H1 (cell line): ENCODE measurements around the gene TTC33. TPM values are rescaled to one million over a fixed set of nuclear protein-coding genes. Genes with fewer than 3 reads are reported as not detected.

Source experiments
- CTCF ChIA-PET: fragments of 300-600 bp; sonication (Branson Sonifier 250); formaldehyde crosslinking; loops from one replicate; lab custom pipeline; 2021; ENCODE audit not compliant: partially characterized antibody; lab: Charles Lee
- POLR2A ChIA-PET: fragments of 300-600 bp; sonication (Branson Sonifier 250); formaldehyde crosslinking; loops from one replicate; lab custom pipeline; 2021; ENCODE audit warnings: inconsistent platforms; ENCODE audit not compliant: partially characterized antibody; lab: Charles Lee
- DNase-seq, 2 experiments: peaks; one replicate each; pipeline versions ENCODE4 v3.0.0 to v3.0.0-alpha.2; 2010 to 2022; ENCODE audit warnings: low spot score in 2 of 2, low read depth in 1 of 2, mixed read lengths in 1 of 2
- FAIRE-seq: peaks from 2 replicates; lab custom pipeline; 2011; peaks lifted over from hg19 to GRCh38; lab: Jason Lieb, UNC
- H2AFZ ChIP-seq: 2 replicates; pipeline ENCODE4 v1.8.1; 2012; ENCODE audit warnings: low read length, inconsistent platforms
- H2AK5ac ChIP-seq: 2 replicates; pipeline ENCODE4 v1.6.1; 2013; ENCODE audit warnings: low read depth, low read length
- H2BK120ac ChIP-seq: replicated peaks from 2 replicates; pipeline ENCODE3; 2013; ENCODE audit warnings: low read depth, low read length, inconsistent platforms
- H2BK12ac ChIP-seq: 2 replicates; pipeline ENCODE4 v1.6.1; 2013; ENCODE audit warnings: low read depth, low read length
- H2BK15ac ChIP-seq: 2 replicates; pipeline ENCODE4 v1.6.1; 2013; ENCODE audit warnings: low read length
- H2BK20ac ChIP-seq: 2 replicates; pipeline ENCODE4 v1.6.1; 2013; ENCODE audit warnings: low read length
- H2BK5ac ChIP-seq: 2 replicates; pipeline ENCODE4 v1.6.1; 2013; ENCODE audit warnings: low read depth, low read length
- H3K14ac ChIP-seq: 2 replicates; pipeline ENCODE4 v1.6.1; 2013; ENCODE audit warnings: inconsistent platforms; ENCODE audit not compliant: insufficient read length
- H3K18ac ChIP-seq: 2 replicates; pipeline ENCODE4 v1.6.1; 2013; ENCODE audit warnings: low read length; ENCODE audit errors: extremely low read depth
- H3K23ac ChIP-seq: 2 replicates; pipeline ENCODE4 v1.6.1; 2013; ENCODE audit warnings: inconsistent platforms; ENCODE audit not compliant: insufficient read length
- H3K23me2 ChIP-seq: 2 replicates; pipeline ENCODE4 v1.6.1; 2013; ENCODE audit warnings: low read depth, low read length
- H3K27ac ChIP-seq: 2 replicates; pipeline ENCODE4 v1.6.1; 2011; ENCODE audit warnings: low read depth, low read length, inconsistent platforms
- H3K27me3 ChIP-seq, 4 experiments: replicated peaks in 1 of 4; 1 replicate in 1 of 4; 2 replicates in 3 of 4; pipeline versions ENCODE4 v1.6.1 to v1.8.1; 2011 to 2013; ENCODE audit warnings: low read length in 3 of 4, mild to moderate bottlenecking in 3 of 4, inconsistent platforms in 2 of 4, mixed read lengths in 2 of 4, moderate library complexity in 1 of 4; ENCODE audit not compliant: control insufficient read depth in 3 of 4, insufficient read depth in 3 of 4; ENCODE audit errors: extremely low read depth in 1 of 4
- H3K36me3 ChIP-seq, 4 experiments: 2 replicates each; pipeline versions ENCODE4 v1.6.1 to v1.8.1; 2011 to 2013; ENCODE audit warnings: mild to moderate bottlenecking in 4 of 4, low read length in 3 of 4, moderate library complexity in 2 of 4, control low read depth in 1 of 4, inconsistent platforms in 1 of 4; ENCODE audit not compliant: insufficient read depth in 4 of 4, control insufficient read depth in 2 of 4
- H3K4ac ChIP-seq: replicated peaks from 2 replicates; pipeline ENCODE3; 2013; ENCODE audit warnings: low read length, low read depth, mixed read lengths, inconsistent platforms; ENCODE audit not compliant: insufficient read length
- H3K4me1 ChIP-seq, 4 experiments: replicated peaks in 1 of 4; 1 replicate in 1 of 4; 2 replicates in 3 of 4; pipeline versions ENCODE4 v1.6.1 to v1.8.1; 2011 to 2013; ENCODE audit warnings: low read length in 3 of 4, inconsistent platforms in 2 of 4, mixed read lengths in 1 of 4; ENCODE audit not compliant: insufficient read depth in 4 of 4, control insufficient read depth in 3 of 4
- H3K4me2 ChIP-seq, 2 experiments: 2 replicates each; pipeline versions ENCODE4 v1.6.1 to v1.8.1; 2011 to 2013; ENCODE audit warnings: low read depth in 2 of 2, low read length in 2 of 2, control low read depth in 1 of 2, inconsistent platforms in 1 of 2, mild to moderate bottlenecking in 1 of 2; ENCODE audit not compliant: insufficient read depth in 1 of 2
- H3K4me3 ChIP-seq, 4 experiments: fragments of 200-600, 300-600 bp in 1 of 4; sonication (generic), shearing (Covaris generic), sonication (Bioruptor Twin) in 1 of 4; 2 replicates each; pipeline versions ENCODE4 v1.5.1 to v1.8.1; 2011 to 2016; ENCODE audit warnings: low read length in 4 of 4, low read depth in 3 of 4, control low read depth in 2 of 4, inconsistent platforms in 2 of 4, mild to moderate bottlenecking in 2 of 4, mixed read lengths in 1 of 4, moderate library complexity in 1 of 4; ENCODE audit not compliant: insufficient read depth in 2 of 4; ENCODE audit errors: extremely low read depth in 1 of 4
- H3K56ac ChIP-seq: replicated peaks from 2 replicates; pipeline ENCODE3; 2013; ENCODE audit warnings: low read depth, mild to moderate bottlenecking, mixed read lengths, low read length, inconsistent platforms; ENCODE audit not compliant: insufficient read length
- H3K79me1 ChIP-seq: 2 replicates; pipeline ENCODE4 v1.6.1; 2013; ENCODE audit warnings: low read depth, low read length, control low read depth
- H3K79me2 ChIP-seq, 2 experiments: 2 replicates each; pipeline versions ENCODE4 v1.6.1 to v1.8.1; 2012 to 2013; ENCODE audit warnings: low read length in 2 of 2, mild to moderate bottlenecking in 2 of 2, inconsistent platforms in 1 of 2; ENCODE audit not compliant: insufficient read depth in 2 of 2, control insufficient read depth in 1 of 2
- H3K9ac ChIP-seq, 4 experiments: replicated peaks in 1 of 4; 1 replicate in 1 of 4; 2 replicates in 3 of 4; pipeline versions ENCODE4 v1.6.1 to v1.8.1; 2011 to 2013; ENCODE audit warnings: low read depth in 3 of 4, low read length in 3 of 4, control low read depth in 2 of 4, mild to moderate bottlenecking in 2 of 4, moderate library complexity in 2 of 4, inconsistent platforms in 1 of 4; ENCODE audit errors: extremely low read depth in 1 of 4
- H3K9me3 ChIP-seq, 2 experiments: 2 replicates each; pipeline versions ENCODE4 v1.6.1 to v1.8.1; 2012 to 2013; ENCODE audit warnings: mild to moderate bottlenecking in 2 of 2, moderate library complexity in 2 of 2, control low read depth in 1 of 2, inconsistent platforms in 1 of 2, low read depth in 1 of 2, low read length in 1 of 2, mixed read lengths in 1 of 2; ENCODE audit not compliant: insufficient read depth in 2 of 2
- H4K20me1 ChIP-seq, 2 experiments: replicated peaks in 1 of 2; 2 replicates each; pipeline versions ENCODE3 to v1.8.1; 2011 to 2013; ENCODE audit warnings: inconsistent platforms in 2 of 2, low read length in 2 of 2, mild to moderate bottlenecking in 1 of 2; ENCODE audit not compliant: insufficient read depth in 2 of 2, control insufficient read depth in 1 of 2
- H4K5ac ChIP-seq: 2 replicates; pipeline ENCODE4 v1.6.1; 2013; ENCODE audit warnings: low read length, low read depth, mixed read lengths, inconsistent platforms; ENCODE audit not compliant: insufficient read length
- H4K8ac ChIP-seq: 2 replicates; pipeline ENCODE4 v1.8.0; 2013; ENCODE audit warnings: mild to moderate bottlenecking, moderate library complexity, low read length, inconsistent platforms; ENCODE audit not compliant: insufficient read depth; ENCODE audit errors: extremely low read depth
- H4K91ac ChIP-seq: replicated peaks from 2 replicates; pipeline ENCODE3; 2013; ENCODE audit warnings: low read length, mixed read lengths, inconsistent platforms; ENCODE audit not compliant: insufficient read length
- WGBS, 2 experiments: shearing (Covaris generic) in 1 of 2; methylation state at CpG; one replicate each; pipeline versions ENCODE4 v1.1.6 to v1.1.7; 2013 to 2015; ENCODE audit warnings: low lambda C conversion rate in 2 of 2, mixed read lengths in 2 of 2, inconsistent platforms in 1 of 2, low coverage in 1 of 2, missing lambda C conversion rate in 1 of 2; ENCODE audit not compliant: insufficient replicate concordance in 2 of 2, insufficient coverage in 1 of 2, insufficient read length in 1 of 2; ENCODE audit errors: extremely low coverage in 1 of 2, missing lambda C conversion rate in 1 of 2; 5-methylcytosine and 5-hydroxymethylcytosine counted together
- polyA plus RNA-seq, 7 experiments: library from polyadenylated mRNA; depleted of rRNA in 3 of 7; stranded (reverse) in 5 of 7; unstranded in 2 of 7; fragments of >200 nt in 5 of 7; fragments of 200-250 nt in 2 of 7; gene quantifications; 1 replicate in 5 of 7; 2 replicates in 1 of 7; 4 replicates in 1 of 7; pipeline versions ENCODE4 v1.2.1 to v1.2.3, GENCODE V29; 2011 to 2013; ENCODE audit warnings: missing spikeins in 2 of 7, mixed read lengths in 2 of 7
- total RNA-seq: library from RNA; stranded (reverse); fragmentation: NEBNext Ultra II Directional; extraction: Animal tissue kit (Norgen Biotek cat#: 25700); gene quantifications from 2 replicates; pipeline ENCODE4 v1.2.1, GENCODE V29; 2021

Gene TTC33
- total and polyA plus RNA-seq, 2 of the 8 experiments (the other 6 are each of a cell fraction or from before 2014, with no cell fraction given): 1.2 to 12.6 TPM

- no peak overlapping the region for H4K8ac ChIP-seq
- H3K9me3 ChIP-seq: no peaks in the 10 kb centered on the region
- H2BK20ac ChIP-seq: no peak overlapping the region
- H3K79me2 ChIP-seq: no peaks in the 10 kb centered on the region
- no peak overlapping the region for H2AFZ ChIP-seq
- no peak overlapping the region for H3K18ac ChIP-seq
- H4K5ac ChIP-seq: no peak overlapping the region
- H2BK5ac ChIP-seq: no peak overlapping the region
- no peak overlapping the region for H2AK5ac ChIP-seq
- H3K23ac ChIP-seq: no peak overlapping the region
- H3K36me3 ChIP-seq: no peaks in the 10 kb centered on the region
- FAIRE-seq: no peak
- no peak overlapping the region for H2BK12ac ChIP-seq
- H3K4ac ChIP-seq: no peak overlapping the region
- WGBS, 2 experiments: 91% methylated on average over 2 of the region's 2 CpGs; no CpG with 5 or more reads in 1 of the 2 experiments
- no peak overlapping the region for H2BK15ac ChIP-seq
- H3K4me1 ChIP-seq: no peaks in the 10 kb centered on the region
- H4K20me1 ChIP-seq: no peaks in the 10 kb centered on the region
- ChIA-PET POLR2A (no interaction called here), CTCF (no interaction called here)
- H3K27me3 ChIP-seq: no peaks in the 10 kb centered on the region
- no peak overlapping the region for H3K4me2 ChIP-seq
- H3K27ac ChIP-seq: no peak overlapping the region
- H2BK120ac ChIP-seq: no peak overlapping the region
- DNase-seq: no peak
- H3K9ac ChIP-seq: no peak overlapping the region
- H3K79me1 ChIP-seq: no peaks in the 10 kb centered on the region
- no peak overlapping the region for H4K91ac ChIP-seq
- no peak overlapping the region for H3K56ac ChIP-seq
- no peak overlapping the region for H3K14ac ChIP-seq
- no peaks in the 10 kb centered on the region for H3K23me2 ChIP-seq
- no peak overlapping the region for H3K4me3 ChIP-seq
Observed at GRCh38 chr5:40623480-40624420, 132.0 kb downstream of the TTC33 start.
